HG03066 (cell line): ENCODE results near the gene ARL6IP1.
A peak's percentile ranks its signal among the peaks of the same experiment; 100 is the strongest.
"Not testable (repeated sequence)": the region's sequence is repeated elsewhere in the genome, so short reads cannot be mapped to it uniquely, and the experiment has no call there.

Experiments used
- ATAC-seq: cut with Tn5 transposase; IDR thresholded peaks from one replicate; pipeline ENCODE4 v1.9.1; 2021; ENCODE audit warnings: low read depth; ENCODE audit not compliant: unreplicated experiment

Gene ARL6IP1

GRCh38 chr16:18767217-18767616 lies 34.1 kb downstream of the ARL6IP1 start:
- peak; percentile 52 for ATAC-seq

GRCh38 chr16:18762713-18763112 lies 38.6 kb downstream of the ARL6IP1 start:
- peak; percentile 54 for ATAC-seq

- ATAC-seq = peak; percentile 65
Observed at GRCh38 chr16:18759598-18760520, 41.5 kb downstream of the ARL6IP1 start.

- not testable (repeated sequence) for ATAC-seq
Observed at GRCh38 chr16:18757960-18758660, 43.2 kb downstream of the ARL6IP1 start.

GRCh38 chr16:18756639-18757038 lies 44.7 kb downstream of the ARL6IP1 start:
- ATAC-seq = not testable (repeated sequence)

- ATAC-seq = not testable (repeated sequence)
Observed at GRCh38 chr16:18742870-18743269, 58.5 kb downstream of the ARL6IP1 start.
